ENCODE measurements around the gene MAP10. TPM values are rescaled to one million over a fixed set of nuclear protein-coding genes. Genes with fewer than 3 reads are reported as not detected.
A peak's percentile ranks its signal among the peaks of the same experiment; 100 is the strongest.

MAP10 gene
- polyA plus RNA-seq, 1 donor (not counting 4 experiments of a cell fraction or from before 2014, with no cell fraction given), result 0.71 TPM

DNA sequence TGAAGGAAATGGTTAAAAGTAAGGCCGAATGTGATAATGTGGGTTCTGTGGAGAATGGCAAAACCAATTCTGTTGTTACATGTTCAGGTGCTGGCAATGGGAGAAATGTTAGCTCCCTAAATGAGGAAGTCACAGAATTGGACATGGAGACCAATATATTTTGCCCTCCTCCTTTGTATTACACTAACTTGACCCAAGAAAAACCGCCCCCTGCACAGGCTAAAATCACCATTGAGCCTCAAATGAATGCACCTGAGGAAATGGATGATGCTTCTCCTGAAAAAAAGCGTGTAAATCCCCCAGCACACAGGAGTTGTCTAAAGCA, 932 bp downstream of the MAP10 start:
- Histone ChIP-seq H3K4me3 (ENCODE audit: control insufficient read depth in 2 of 3, extremely low read depth in 1 of 3, insufficient read depth in 2 of 3, low read depth in 1 of 3, low read length in 3 of 3) (peak overlapping the region in 2 of 3 experiments; percentile 81 to 82), H3K4me2 (ENCODE audit: control insufficient read depth, extremely low read depth, insufficient read depth, low read depth, low read length) (peak overlapping the region; percentile 97), H3K4me1 (ENCODE audit: control insufficient read depth, extremely low read depth, insufficient read depth, low read length) (peaks cover 6% of the 10 kb centered on the region), H3K27ac (ENCODE audit: control insufficient read depth, insufficient read depth, low read length) (no peak overlapping the region), H3K9me3 (ENCODE audit: control insufficient read depth, low read depth, low read length) (no peaks in the 10 kb centered on the region), H2AFZ (ENCODE audit: control insufficient read depth, low read length) (no peak overlapping the region), H3K27me3 (ENCODE audit: control insufficient read depth, extremely low read depth, insufficient read depth, low read length) (no peaks in the 10 kb centered on the region), H3K9me1 (ENCODE audit: control insufficient read depth, extremely low read depth, insufficient read depth, low read length) (no peaks in the 10 kb centered on the region), H3K36me3 (ENCODE audit: control insufficient read depth in 2 of 2, extremely low read depth in 1 of 2, insufficient read depth in 2 of 2, low read length in 2 of 2) (no peaks in the 10 kb centered on the region), H3K79me2 (ENCODE audit: control insufficient read depth, insufficient read depth, low read length) (no peaks in the 10 kb centered on the region), H4K20me1 (ENCODE audit: control insufficient read depth, extremely low read depth, insufficient read depth, low read length) (no peaks in the 10 kb centered on the region), H3K9ac (ENCODE audit: control insufficient read depth, extremely low read depth, insufficient read depth, low read length) (no peak overlapping the region)
- no peak for DNase-seq (ENCODE audit: low read depth, low spot score)
- dilution Hi-C loops (cut with MboI; ENCODE audit: extremely low pct_ligation_motif_present, low sequenced_read_pairs), result no loop called here
- no peak for FAIRE-seq
- TF ChIP-seq EZH2 (IDR thresholded peaks at IDR 0.05; ENCODE audit: low read length), result no peak
- TF ChIP-seq, protein P1, sequence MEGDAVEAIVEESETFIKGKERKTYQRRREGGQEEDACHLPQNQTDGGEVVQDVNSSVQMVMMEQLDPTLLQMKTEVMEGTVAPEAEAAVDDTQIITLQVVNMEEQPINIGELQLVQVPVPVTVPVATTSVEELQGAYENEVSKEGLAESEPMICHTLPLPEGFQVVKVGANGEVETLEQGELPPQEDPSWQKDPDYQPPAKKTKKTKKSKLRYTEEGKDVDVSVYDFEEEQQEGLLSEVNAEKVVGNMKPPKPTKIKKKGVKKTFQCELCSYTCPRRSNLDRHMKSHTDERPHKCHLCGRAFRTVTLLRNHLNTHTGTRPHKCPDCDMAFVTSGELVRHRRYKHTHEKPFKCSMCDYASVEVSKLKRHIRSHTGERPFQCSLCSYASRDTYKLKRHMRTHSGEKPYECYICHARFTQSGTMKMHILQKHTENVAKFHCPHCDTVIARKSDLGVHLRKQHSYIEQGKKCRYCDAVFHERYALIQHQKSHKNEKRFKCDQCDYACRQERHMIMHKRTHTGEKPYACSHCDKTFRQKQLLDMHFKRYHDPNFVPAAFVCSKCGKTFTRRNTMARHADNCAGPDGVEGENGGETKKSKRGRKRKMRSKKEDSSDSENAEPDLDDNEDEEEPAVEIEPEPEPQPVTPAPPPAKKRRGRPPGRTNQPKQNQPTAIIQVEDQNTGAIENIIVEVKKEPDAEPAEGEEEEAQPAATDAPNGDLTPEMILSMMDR (optimal IDR thresholded peaks at IDR 0.05 in 1 of 3, IDR thresholded peaks at IDR 0.05 in 1 of 3, conservative IDR thresholded peaks at IDR 0.05 in 1 of 3; ENCODE audit: extremely low read depth in 1 of 3, insufficient read depth in 2 of 3, low read length in 3 of 3), result no peak

DNA sequence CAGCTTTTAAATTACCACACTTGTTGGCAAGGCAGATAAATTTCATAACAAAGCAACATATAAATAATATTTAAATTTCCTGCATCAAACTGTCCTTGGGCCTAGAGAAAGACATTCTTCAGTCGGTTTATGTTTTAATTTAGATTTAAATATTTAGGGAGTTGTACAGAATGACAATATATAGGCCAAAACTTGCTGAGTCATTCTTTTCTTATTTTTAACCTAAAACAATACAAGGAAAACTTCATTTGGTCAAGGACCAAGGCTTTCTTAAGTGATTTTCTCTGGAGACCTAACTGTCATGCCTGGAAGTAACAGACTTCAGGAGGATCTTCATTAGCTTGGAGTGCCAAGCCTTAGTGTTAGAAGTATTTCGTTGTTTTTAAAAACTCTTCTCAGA, 5.6 kb downstream of the MAP10 start:
- H3K9me3 ChIP-seq (ENCODE audit: control insufficient read depth, low read depth, low read length), result no peaks in the 10 kb centered on the region
- no peak for FAIRE-seq
- no peak for TF ChIP-seq EZH2 (IDR thresholded peaks at IDR 0.05; ENCODE audit: low read length)
- TF ChIP-seq, protein P1 (optimal IDR thresholded peaks at IDR 0.05 in 1 of 3, IDR thresholded peaks at IDR 0.05 in 1 of 3, conservative IDR thresholded peaks at IDR 0.05 in 1 of 3; ENCODE audit: extremely low read depth in 1 of 3, insufficient read depth in 2 of 3, low read length in 3 of 3), result no peak
- no peaks in the 10 kb centered on the region for H3K36me3 ChIP-seq (ENCODE audit: control insufficient read depth in 2 of 2, extremely low read depth in 1 of 2, insufficient read depth in 2 of 2, low read length in 2 of 2)
- no peak overlapping the region for H3K4me2 ChIP-seq (ENCODE audit: control insufficient read depth, extremely low read depth, insufficient read depth, low read depth, low read length)
- no peak overlapping the region for H3K9ac ChIP-seq (ENCODE audit: control insufficient read depth, extremely low read depth, insufficient read depth, low read length)
- no peak overlapping the region for H3K4me3 ChIP-seq (ENCODE audit: control insufficient read depth in 2 of 3, extremely low read depth in 1 of 3, insufficient read depth in 2 of 3, low read depth in 1 of 3, low read length in 3 of 3)
- H3K27me3 ChIP-seq (ENCODE audit: control insufficient read depth, extremely low read depth, insufficient read depth, low read length), result no peaks in the 10 kb centered on the region
- no peak for DNase-seq (ENCODE audit: low read depth, low spot score)
- H2AFZ ChIP-seq (ENCODE audit: control insufficient read depth, low read length), result no peak overlapping the region
- H4K20me1 ChIP-seq (ENCODE audit: control insufficient read depth, extremely low read depth, insufficient read depth, low read length), result no peaks in the 10 kb centered on the region
- dilution Hi-C loops (cut with MboI; ENCODE audit: extremely low pct_ligation_motif_present, low sequenced_read_pairs), result no loop called here
- no peaks in the 10 kb centered on the region for H3K4me1 ChIP-seq (ENCODE audit: control insufficient read depth, extremely low read depth, insufficient read depth, low read length)
- no peaks in the 10 kb centered on the region for H3K9me1 ChIP-seq (ENCODE audit: control insufficient read depth, extremely low read depth, insufficient read depth, low read length)
- no peaks in the 10 kb centered on the region for H3K79me2 ChIP-seq (ENCODE audit: control insufficient read depth, insufficient read depth, low read length)
- H3K27ac ChIP-seq (ENCODE audit: control insufficient read depth, insufficient read depth, low read length), result no peak overlapping the region

All from keratinocyte (primary cell).